Measurements from ENCODE around the gene GARS1. TPM values are rescaled to one million over a fixed set of nuclear protein-coding genes. Genes with fewer than 3 reads are reported as not detected.
A peak's percentile ranks its signal among the peaks of the same experiment; 100 is the strongest.

Gene GARS1
- total and polyA plus RNA-seq, 8 donors: 71.2 to 131 (median 78.8) TPM

- peak in 1 of 4 donors; percentile 66 for DNase-seq
- intact Hi-C loops (cut with DNase I): loop anchor here in 1 of 2 donors (10.0 kb wide), 1 partner anchor 48 kb away; no protein-coding TSS in a partner anchor
- no peak overlapping the region for H3K27ac ChIP-seq
Measured at GRCh38 chr7:30562498-30562897, 32.2 kb upstream of the GARS1 start.

GRCh38 chr7:30562909-30563308 lies 31.8 kb upstream of the GARS1 start:
- Histone ChIP-seq H3K36me3 (peaks cover 0 to 94% of the 10 kb centered on the region in 2 donors), H3K9me3 (no peaks in the 10 kb centered on the region), H3K27me3 (no peaks in the 10 kb centered on the region), H3K4me1 (peaks cover 0 to 4% of the 10 kb centered on the region in 2 donors), H3K27ac (no peak overlapping the region), H3K4me3 (no peak overlapping the region)
- no peak for TF ChIP-seq CTCF (IDR thresholded peaks at IDR 0.05)
- intact Hi-C loops (cut with DNase I): loop anchor here in 1 of 2 donors (10.0 kb wide), 1 partner anchor 48 kb away; no protein-coding TSS in a partner anchor
- ATAC-seq (no peak), DNase-seq (no peak)

More at GRCh38 chr7:30562498-30562897, 32.2 kb upstream of the GARS1 start:
- Histone ChIP-seq H3K9me3 (no peaks in the 10 kb centered on the region), H3K4me1 (peaks cover 0 to 4% of the 10 kb centered on the region in 2 donors), H3K27me3 (no peaks in the 10 kb centered on the region), H3K4me3 (no peak overlapping the region), H3K36me3 (peaks cover 0 to 94% of the 10 kb centered on the region in 2 donors)
- ATAC-seq: no peak
- TF ChIP-seq CTCF (IDR thresholded peaks at IDR 0.05): no peak

GRCh38 chr7:30563326-30563942 lies 31.2 kb upstream of the GARS1 start:
- TF ChIP-seq CTCF (IDR thresholded peaks at IDR 0.05): no peak
- H3K4me3 ChIP-seq: no peak overlapping the region
- no peak for ATAC-seq
- H3K27me3 ChIP-seq: no peaks in the 10 kb centered on the region
- H3K9me3 ChIP-seq: no peaks in the 10 kb centered on the region
- DNase-seq: no peak
- intact Hi-C loops (cut with DNase I): loop anchor here in 1 of 2 donors (10.0 kb wide), 1 partner anchor 49 kb away; no protein-coding TSS in a partner anchor
- H3K4me1 ChIP-seq: peaks cover 0 to 4% of the 10 kb centered on the region in 2 donors
- no peak overlapping the region for H3K27ac ChIP-seq
- H3K36me3 ChIP-seq: peaks cover 0 to 94% of the 10 kb centered on the region in 2 donors

GRCh38 chr7:30564243-30564892 lies 30.3 kb upstream of the GARS1 start:
- Histone ChIP-seq H3K36me3 (peaks cover 0 to 90% of the 10 kb centered on the region in 2 donors), H3K4me1 (peaks cover 0 to 4% of the 10 kb centered on the region in 2 donors), H3K27ac (no peak overlapping the region), H3K4me3 (no peak overlapping the region), H3K27me3 (no peaks in the 10 kb centered on the region), H3K9me3 (no peaks in the 10 kb centered on the region)
- ATAC-seq: peak; percentile 99
- TF ChIP-seq CTCF (IDR thresholded peaks at IDR 0.05): peak; percentile 65 to 90
- DNase-seq: peak; percentile 79 to 90 (median 81)
- intact Hi-C loops (cut with DNase I): loop anchor here in 1 of 2 donors (10.0 kb wide), 1 partner anchor 50 kb away; no protein-coding TSS in a partner anchor

GRCh38 chr7:30566596-30566995 lies 28.1 kb upstream of the GARS1 start:
- ATAC-seq: no peak
- no peak for TF ChIP-seq CTCF (IDR thresholded peaks at IDR 0.05)
- Histone ChIP-seq H3K27me3 (no peaks in the 10 kb centered on the region), H3K27ac (no peak overlapping the region), H3K9me3 (peaks cover 0 to 3% of the 10 kb centered on the region in 2 donors), H3K4me3 (no peak overlapping the region), H3K36me3 (peaks cover 0 to 81% of the 10 kb centered on the region in 2 donors), H3K4me1 (peaks cover 0 to 4% of the 10 kb centered on the region in 2 donors)
- DNase-seq: no peak
- intact Hi-C loops (cut with DNase I): loop anchor here in 1 of 2 donors (10.0 kb wide), 1 partner anchor 52 kb away; no protein-coding TSS in a partner anchor

Data from left lung (tissue), 10 donors.